Activated CD4-positive, CD25-positive, alpha-beta regulatory T cell (primary cell): ENCODE data around the gene REL.

ENCODE experiments used
- DNase-seq, 4 experiments: peaks; one replicate each; lab custom pipeline; 2025; lab: John Stamatoyannopoulos, UW

REL gene

DNA sequence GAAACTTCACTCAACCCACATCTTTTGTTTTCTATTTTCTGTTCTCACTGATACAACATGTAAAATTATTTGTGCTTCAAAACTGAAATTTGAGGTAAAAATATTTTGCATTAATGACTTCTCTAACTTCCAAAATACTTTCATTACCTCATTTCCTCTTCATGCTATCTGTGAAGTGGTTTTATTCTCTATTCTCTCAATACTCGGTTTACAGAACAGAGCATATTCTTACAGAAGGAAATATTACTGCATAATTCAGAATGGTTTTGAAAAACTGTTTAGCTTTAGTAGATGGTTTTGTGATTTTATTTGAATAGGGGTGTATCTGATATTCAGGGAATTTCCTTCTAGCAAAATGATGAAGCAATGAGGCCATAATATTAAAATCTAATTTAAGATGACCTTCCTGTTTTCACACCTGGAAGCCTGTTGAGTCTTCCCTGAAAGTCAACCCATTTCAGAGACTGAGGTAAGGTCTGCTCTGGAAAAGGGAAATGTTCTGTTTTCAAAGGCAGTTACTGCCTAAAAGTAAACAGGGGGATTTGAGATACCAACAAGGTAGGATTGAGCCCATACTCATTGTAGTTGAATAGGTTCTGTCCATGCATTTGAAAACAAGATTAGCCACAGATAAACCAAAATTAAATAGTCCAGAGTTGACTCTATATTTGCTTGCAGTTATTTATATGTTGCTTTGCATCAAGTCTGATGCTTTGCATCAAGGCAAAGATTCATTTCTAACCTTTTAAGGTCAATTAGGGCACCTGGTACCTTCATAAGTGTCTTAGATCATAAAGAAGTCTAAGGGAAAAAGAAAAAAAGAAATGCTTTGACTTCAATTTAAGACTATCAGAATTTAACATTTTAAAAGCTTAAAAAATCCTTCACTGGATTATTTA is 85.4 kb downstream of the REL start:
- DNase-seq: no peak

DNA sequence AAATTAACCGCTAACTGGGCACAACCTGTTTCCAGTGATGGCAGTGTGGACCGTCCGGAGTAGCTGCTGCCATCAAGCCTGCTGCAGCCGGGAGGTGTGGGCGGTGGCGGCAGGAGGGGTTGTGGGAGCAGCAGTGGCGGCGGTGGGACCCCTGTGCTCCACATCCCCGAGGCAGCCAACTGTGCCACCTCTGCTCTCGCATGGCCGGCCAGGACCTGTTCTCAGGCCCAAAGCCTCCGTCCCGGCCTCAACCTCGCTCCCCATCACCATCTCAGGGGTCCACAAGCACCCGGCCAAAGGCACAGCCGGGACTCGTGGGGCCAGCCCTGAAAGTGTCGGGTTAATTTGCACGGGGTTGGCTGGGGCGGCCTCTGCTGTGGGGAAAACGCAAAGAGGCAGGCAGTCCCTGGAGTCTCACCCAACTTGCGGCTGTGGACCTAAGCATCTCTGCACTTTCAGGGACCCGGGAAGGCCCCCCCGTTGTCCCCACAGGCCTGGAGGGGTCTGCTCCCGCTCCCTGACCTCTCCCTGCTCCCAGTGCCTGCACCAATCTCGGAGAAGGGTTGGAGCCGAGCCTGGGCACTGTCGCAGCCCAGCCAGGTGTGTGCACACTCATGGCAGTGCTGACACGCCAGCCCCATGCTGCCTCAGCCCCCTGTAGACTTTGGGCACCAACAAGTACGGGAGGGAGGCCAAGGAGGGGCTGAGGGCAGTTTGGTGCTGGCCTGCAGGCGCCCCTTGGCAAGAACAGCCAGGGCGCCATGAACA is 91.7 kb downstream of the REL start:
- no peak for DNase-seq

DNA sequence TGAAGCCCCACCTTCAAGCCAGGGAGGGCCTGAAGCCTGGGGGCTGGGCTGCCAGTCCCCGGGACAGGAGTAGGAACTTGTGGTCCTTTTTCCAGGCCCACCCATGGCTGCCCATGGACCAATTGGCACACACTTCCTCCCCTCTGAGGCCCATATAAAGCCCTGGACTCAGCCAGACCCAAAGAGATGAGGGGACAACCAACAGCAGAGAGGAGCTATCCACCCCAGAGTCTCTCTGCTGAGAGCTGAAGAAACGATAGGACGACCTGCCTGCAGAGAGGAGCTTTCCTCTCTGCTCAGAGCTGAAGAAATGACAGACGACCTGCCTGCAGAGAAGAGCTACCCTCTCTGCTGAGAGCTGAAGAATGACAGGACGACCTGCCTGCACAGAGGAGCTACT is 92.3 kb downstream of the REL start:
- no peak for DNase-seq

DNA sequence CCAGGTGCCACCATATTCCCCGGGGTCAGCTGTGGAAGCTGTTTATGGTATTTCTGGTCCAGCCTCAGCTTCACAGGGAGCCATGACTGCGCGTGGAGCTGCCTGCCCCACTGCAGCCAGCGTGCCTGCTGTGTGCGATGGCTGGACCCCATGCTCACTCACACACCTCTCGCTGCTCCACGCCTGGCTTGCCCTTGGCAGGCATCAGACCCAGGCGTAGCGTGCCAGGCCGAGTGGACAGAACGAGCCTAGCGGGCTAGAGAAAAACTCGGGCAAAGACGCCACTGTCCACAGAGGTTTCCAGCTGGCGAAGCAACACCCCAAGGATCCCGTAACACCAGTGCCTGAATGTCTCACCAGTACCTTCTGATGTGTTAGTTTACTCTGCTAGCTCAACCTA is 93.3 kb downstream of the REL start:
- DNase-seq: no peak
